Testis (tissue), 3 donors: ENCODE measurements around the gene HSPB2. TPM values are rescaled to one million over a fixed set of nuclear protein-coding genes. Genes with fewer than 3 reads are reported as not detected.

Source experiments
- DNase-seq: peaks from one replicate; pipeline ENCODE4 v3.0.0-alpha.2; 2019
- H3K27ac ChIP-seq, 2 donors: fragments of 200-600 bp; sonication (generic); one replicate each; pipeline ENCODE4 v1.5.1; 2019
- H3K27me3 ChIP-seq: fragments of 200-600 bp; sonication (generic); one replicate; pipeline ENCODE4 v1.5.1; 2019
- H3K36me3 ChIP-seq: fragments of 200-600 bp; sonication (generic); one replicate; pipeline ENCODE4 v1.5.1; 2017; ENCODE audit warnings: low read depth; ENCODE audit errors: missing control alignments
- H3K4me1 ChIP-seq: fragments of 200-600 bp; sonication (generic); one replicate; pipeline ENCODE4 v1.5.1; 2019
- H3K4me3 ChIP-seq, 2 donors: fragments of 200-600 bp; sonication (generic); one replicate each; pipeline ENCODE4 v1.5.1; 2017 to 2019
- H3K9me3 ChIP-seq: fragments of 200-600 bp; sonication (generic); one replicate; pipeline ENCODE4 v1.5.1; 2017
- POLR2A ChIP-seq: fragments of 450-650 bp; IDR thresholded peaks from one replicate; pipeline ENCODE4 v1.6.1; 2017; ENCODE audit warnings: antibody characterized with exemption, mild to moderate bottlenecking, moderate library complexity
- WGBS, 2 donors: methylation state at CpG; one replicate each; pipeline ENCODE4 v1.1.5; 2018; 5-methylcytosine and 5-hydroxymethylcytosine counted together
- intact Hi-C: fragments of 100-400 bp; cut with DNase I; formaldehyde crosslinking; loops from one replicate; pipeline ENCODE4 v1.15.1; 2023; ENCODE audit warnings: low total_unique reads
- polyA plus RNA-seq: library from polyadenylated mRNA; stranded (reverse); fragments of 350-450 nt; fragmentation: Illumina TruSeq; extraction: RNeasy Lipid Tissue Mini Kit (QIAGEN cat#74804); gene quantifications from one replicate; pipeline ENCODE4 v1.2.3, GENCODE V29; 2014; ENCODE audit warnings: low read depth, low replicate concordance; ENCODE audit not compliant: insufficient read depth
- total RNA-seq, 2 donors: library from RNA; depleted of rRNA; stranded (reverse); fragments of >200 nt; gene quantifications; one replicate each; pipeline ENCODE4 v1.2.3, GENCODE V29; 2016
- TF ChIP-seq, protein P1 (sequence below), 3 experiments: fragments of 450-650 bp in 2 of 3; fragments of 200-600 bp in 1 of 3; sonication (generic) in 1 of 3; IDR thresholded peaks; one replicate each; pipeline ENCODE4 v1.5.1; 2016 to 2019; ENCODE audit warnings: antibody characterized with exemption in 3 of 3, mild to moderate bottlenecking in 2 of 3, moderate library complexity in 1 of 3

The HSPB2 gene
- total and polyA plus RNA-seq, 3 donors from 2014 or later = 6.0 TPM; not detected in 2

DNA sequence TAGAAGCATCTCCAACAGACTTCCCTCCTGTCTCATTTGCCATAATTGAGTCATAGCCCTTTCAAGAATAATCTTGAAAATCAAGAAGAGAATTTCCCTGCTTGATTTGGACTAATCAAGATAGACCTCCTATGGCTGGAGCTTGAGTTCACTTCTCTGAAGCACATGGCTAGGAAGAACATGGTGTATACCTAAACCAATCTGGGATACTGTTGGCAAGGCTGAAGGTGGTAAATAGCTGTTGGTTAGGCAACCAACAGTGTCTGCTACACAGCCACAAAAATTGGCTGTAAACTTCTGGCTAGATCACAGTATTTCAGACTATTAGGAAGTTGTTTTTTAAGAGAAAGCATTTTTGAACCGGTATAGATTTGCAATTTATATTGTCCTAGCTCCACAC lies 5.9 kb upstream of the HSPB2 start:
- WGBS, 2 donors = 76 to 91% methylated on average over 1 of the region's 1 CpG

DNA sequence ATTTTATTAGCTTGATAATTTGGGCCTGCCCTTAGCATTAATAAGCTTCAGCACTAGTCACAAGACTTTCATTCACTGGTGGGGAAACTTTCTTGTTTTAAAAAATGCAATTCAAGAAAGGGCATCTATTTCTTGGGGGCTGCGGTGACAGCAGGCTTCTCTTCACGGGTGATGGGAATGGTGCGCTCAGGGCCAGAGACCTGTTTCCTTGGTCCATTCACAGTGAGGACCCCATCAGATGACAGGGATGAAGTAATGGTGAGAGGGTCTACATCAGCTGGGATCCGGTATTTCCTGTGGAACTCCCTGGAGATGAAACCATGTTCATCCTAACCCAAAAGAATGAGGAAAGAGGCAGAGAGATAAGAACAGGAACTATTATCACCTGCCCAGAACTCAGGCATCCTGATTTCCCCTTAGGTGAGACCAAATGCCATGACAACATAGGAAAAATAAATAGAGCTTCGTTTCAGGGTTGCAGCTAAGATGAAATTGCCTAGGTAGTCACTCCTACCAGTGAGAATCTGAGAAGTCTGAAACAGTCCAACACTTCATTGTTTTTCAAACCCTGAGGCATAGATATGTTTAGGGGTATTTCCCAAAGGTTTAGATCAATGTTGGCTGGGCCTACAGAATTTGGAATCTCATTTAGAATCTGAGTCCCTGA lies 3.8 kb upstream of the HSPB2 start:
- intact Hi-C loops = no loop called here
- no peak for TF ChIP-seq POLR2A
- TF ChIP-seq, protein P1, sequence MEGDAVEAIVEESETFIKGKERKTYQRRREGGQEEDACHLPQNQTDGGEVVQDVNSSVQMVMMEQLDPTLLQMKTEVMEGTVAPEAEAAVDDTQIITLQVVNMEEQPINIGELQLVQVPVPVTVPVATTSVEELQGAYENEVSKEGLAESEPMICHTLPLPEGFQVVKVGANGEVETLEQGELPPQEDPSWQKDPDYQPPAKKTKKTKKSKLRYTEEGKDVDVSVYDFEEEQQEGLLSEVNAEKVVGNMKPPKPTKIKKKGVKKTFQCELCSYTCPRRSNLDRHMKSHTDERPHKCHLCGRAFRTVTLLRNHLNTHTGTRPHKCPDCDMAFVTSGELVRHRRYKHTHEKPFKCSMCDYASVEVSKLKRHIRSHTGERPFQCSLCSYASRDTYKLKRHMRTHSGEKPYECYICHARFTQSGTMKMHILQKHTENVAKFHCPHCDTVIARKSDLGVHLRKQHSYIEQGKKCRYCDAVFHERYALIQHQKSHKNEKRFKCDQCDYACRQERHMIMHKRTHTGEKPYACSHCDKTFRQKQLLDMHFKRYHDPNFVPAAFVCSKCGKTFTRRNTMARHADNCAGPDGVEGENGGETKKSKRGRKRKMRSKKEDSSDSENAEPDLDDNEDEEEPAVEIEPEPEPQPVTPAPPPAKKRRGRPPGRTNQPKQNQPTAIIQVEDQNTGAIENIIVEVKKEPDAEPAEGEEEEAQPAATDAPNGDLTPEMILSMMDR (IDR thresholded peaks at IDR 0.05) = no peak
- H3K4me3 ChIP-seq = no peak overlapping the region
- H3K36me3 ChIP-seq = no peaks in the 10 kb centered on the region
- H3K4me1 ChIP-seq = peaks cover 17% of the 10 kb centered on the region
- DNase-seq = no peak
- H3K27ac ChIP-seq = peak overlapping the region in 1 of 2 donors; percentile 57
- 84 to 90% methylated on average over 5 of the region's 5 CpGs for WGBS, 2 donors
- no peaks in the 10 kb centered on the region for H3K9me3 ChIP-seq
- H3K27me3 ChIP-seq = no peaks in the 10 kb centered on the region

More for the DNA sequence above, 5.9 kb upstream of the HSPB2 start:
- intact Hi-C loops = no loop called here
- no peaks in the 10 kb centered on the region for H3K36me3 ChIP-seq
- no peak for DNase-seq
- H3K4me1 ChIP-seq = peaks cover 8% of the 10 kb centered on the region
- no peaks in the 10 kb centered on the region for H3K9me3 ChIP-seq
- no peak for TF ChIP-seq POLR2A
- TF ChIP-seq, protein P1 (IDR thresholded peaks at IDR 0.05) = no peak
- no peak overlapping the region for H3K4me3 ChIP-seq
- no peaks in the 10 kb centered on the region for H3K27me3 ChIP-seq
- H3K27ac ChIP-seq = no peak overlapping the region

GRCh38 chr11:111909378-111909777 lies 3.2 kb upstream of the HSPB2 start:
- Histone ChIP-seq H3K9me3 (no peaks in the 10 kb centered on the region), H3K36me3 (no peaks in the 10 kb centered on the region), H3K27ac (peak overlapping the region in 1 of 2 donors; percentile 57), H3K27me3 (no peaks in the 10 kb centered on the region), H3K4me3 (no peak overlapping the region), H3K4me1 (peaks cover 19% of the 10 kb centered on the region)
- TF ChIP-seq, protein P1 (IDR thresholded peaks at IDR 0.05) = no peak
- no peak for TF ChIP-seq POLR2A
- no peak for DNase-seq
- intact Hi-C loops = no loop called here
- WGBS, 2 donors = 35 to 53% methylated on average over 5 of the region's 5 CpGs

- Histone ChIP-seq H3K9me3 (no peaks in the 10 kb centered on the region), H3K27ac (peak overlapping the region; percentile 90), H3K36me3 (no peaks in the 10 kb centered on the region), H3K4me3 (no peak overlapping the region), H3K27me3 (no peaks in the 10 kb centered on the region), H3K4me1 (peaks cover 21% of the 10 kb centered on the region)
- TF ChIP-seq, protein P1 (IDR thresholded peaks at IDR 0.05) = no peak
- WGBS, 2 donors = 55 to 61% methylated on average over 9 of the region's 9 CpGs
- intact Hi-C loops = no loop called here
- DNase-seq = no peak
Measured at GRCh38 chr11:111910676-111911562, 1.6 kb upstream of the HSPB2 start.
